HG03097 (cell line): ENCODE measurements around the gene MRPL18.
"Not testable (repeated sequence)": the region's sequence is repeated elsewhere in the genome, so short reads cannot be mapped to it uniquely, and the experiment has no call there.

Experiments
- ATAC-seq: cut with Tn5 transposase; IDR thresholded peaks from one replicate; pipeline ENCODE4 v1.9.1; 2021; ENCODE audit not compliant: unreplicated experiment, low FRiP score

Gene MRPL18

GRCh38 chr6:159769470-159769869, 20.8 kb upstream of the MRPL18 start:
- no peak for ATAC-seq

- no peak for ATAC-seq
These were observed 18.1 kb upstream of the MRPL18 start for GRCh38 chr6:159772196-159772595.

GRCh38 chr6:159777240-159777904, 12.9 kb upstream of the MRPL18 start:
- no peak for ATAC-seq

GRCh38 chr6:159778131-159778530, 12.1 kb upstream of the MRPL18 start:
- ATAC-seq = no peak

GRCh38 chr6:159778542-159779103, 11.6 kb upstream of the MRPL18 start:
- ATAC-seq = no peak

- ATAC-seq = no peak
These were observed 2.0 kb upstream of the MRPL18 start for GRCh38 chr6:159788276-159788675.

GRCh38 chr6:159788753-159789376, 1.4 kb upstream of the MRPL18 start:
- ATAC-seq = peak; percentile 6

GRCh38 chr6:159789377-159790148, 704 bp upstream of the MRPL18 start, which contains the start of gene TCP1:
TSS of gene TCP1 (minus strand) at chr6:159789602. CDS start at chr6:159789468, 134 bp downstream.
- peak; percentile 75 for ATAC-seq

- no peak for ATAC-seq
These were observed 810 bp downstream of the MRPL18 start for GRCh38 chr6:159790956-159791598.

- not testable (repeated sequence) for ATAC-seq
These were observed 4.7 kb downstream of the MRPL18 start for GRCh38 chr6:159794976-159795375.

GRCh38 chr6:159797554-159797953, 7.3 kb downstream of the MRPL18 start:
- ATAC-seq = no peak

GRCh38 chr6:159800141-159800865, 10.0 kb downstream of the MRPL18 start, which contains the start of gene PNLDC1:
TSS of gene PNLDC1 (plus strand) at chr6:159800276. CDS start at chr6:159800308, 32 bp downstream.
- no peak for ATAC-seq

GRCh38 chr6:159801935-159802334, 11.7 kb downstream of the MRPL18 start:
- no peak for ATAC-seq

- ATAC-seq = no peak
These were observed 14.2 kb downstream of the MRPL18 start for GRCh38 chr6:159804504-159804903.

GRCh38 chr6:159805440-159806020, 15.3 kb downstream of the MRPL18 start:
- no peak for ATAC-seq

- no peak for ATAC-seq
These were observed 15.8 kb downstream of the MRPL18 start for GRCh38 chr6:159806021-159806458.

GRCh38 chr6:159807150-159807858, 17.0 kb downstream of the MRPL18 start:
- ATAC-seq = no peak

GRCh38 chr6:159808647-159809046, 18.4 kb downstream of the MRPL18 start:
- ATAC-seq = no peak

GRCh38 chr6:159809149-159809548, 18.9 kb downstream of the MRPL18 start:
- peak; percentile 75 for ATAC-seq
